WTC11 (cell line): ENCODE results near the gene G3BP2. TPM values are rescaled to one million over a fixed set of nuclear protein-coding genes. Genes with fewer than 3 reads are reported as not detected.

Experiments
- ATAC-seq: fragments of 200-7000 bp; cut with Tn5 transposase; 2 replicates; pipeline ENCODE4 v1.10.0; 2021; ENCODE audit warnings: mild to moderate bottlenecking, moderate library complexity
- CTCF ChIA-PET: fragments of 300-600 bp; sonication (Branson Sonifier 250); formaldehyde crosslinking; loops from one replicate; lab custom pipeline; 2021; ENCODE audit warnings: antibody characterized with exemption; lab: Charles Lee
- POLR2A ChIA-PET: fragments of 350-600 bp; sonication (Branson Sonifier 250); formaldehyde crosslinking; loops from one replicate; lab custom pipeline; 2021; ENCODE audit warnings: antibody characterized with exemption; lab: Charles Lee
- DNase-seq: peaks from one replicate; pipeline ENCODE4 v3.0.0; 2021; ENCODE audit warnings: low spot score
- H3K27ac Mint-ChIP-seq: 2 replicates; pipeline ENCODE4 v1.8.0; 2021; ENCODE audit warnings: mixed read lengths
- H3K27me3 Mint-ChIP-seq: 2 replicates; pipeline ENCODE4 v1.8.0; 2021; ENCODE audit warnings: low read depth, mild to moderate bottlenecking, moderate library complexity, mixed read lengths
- H3K36me3 Mint-ChIP-seq: 2 replicates; pipeline ENCODE4 v1.8.0; 2021; ENCODE audit warnings: mixed read lengths
- H3K4me1 Mint-ChIP-seq: 2 replicates; pipeline ENCODE4 v1.8.0; 2022; ENCODE audit warnings: mixed read lengths
- H3K4me3 Mint-ChIP-seq: 2 replicates; pipeline ENCODE4 v1.8.0; 2021; ENCODE audit warnings: mild to moderate bottlenecking, moderate library complexity, mixed read lengths
- H3K9me3 Mint-ChIP-seq: 2 replicates; pipeline ENCODE4 v1.8.0; 2021; ENCODE audit warnings: mixed read lengths
- CBFB ChIP-seq: sonication (generic); formaldehyde crosslinking; IDR thresholded peaks from 2 replicates; pipeline ENCODE4 v1.8.1; 2022; ENCODE audit warnings: mild to moderate bottlenecking, low read depth, missing genetic modification reagents
- CREB1 ChIP-seq: sonication (generic); formaldehyde crosslinking; IDR thresholded peaks from 2 replicates; pipeline ENCODE4 v1.8.0; 2023; ENCODE audit warnings: mild to moderate bottlenecking, missing genetic modification reagents
- CREM ChIP-seq: sonication (generic); formaldehyde crosslinking; IDR thresholded peaks from 2 replicates; pipeline ENCODE4 v1.8.1; 2022; ENCODE audit warnings: mild to moderate bottlenecking, missing genetic modification reagents, moderate library complexity
- FOXK1 ChIP-seq: sonication (generic); formaldehyde crosslinking; IDR thresholded peaks from 2 replicates; pipeline ENCODE4 v1.8.0; 2022; ENCODE audit warnings: mild to moderate bottlenecking, moderate library complexity, missing genetic modification reagents
- HMGA2 ChIP-seq: fragments of 250-450 bp; sonication (Bioruptor Pico); IDR thresholded peaks from 2 replicates; pipeline ENCODE4 v1.4.0; 2021; ENCODE audit warnings: mild to moderate bottlenecking, moderate library complexity
- IRF2 ChIP-seq: sonication (generic); formaldehyde crosslinking; IDR thresholded peaks from 2 replicates; pipeline ENCODE4 v1.8.0; 2022; ENCODE audit warnings: low read depth, missing genetic modification reagents, borderline replicate concordance
- KAT7 ChIP-seq: sonication (generic); formaldehyde crosslinking; IDR thresholded peaks from 2 replicates; pipeline ENCODE4 v1.8.1; 2023; ENCODE audit warnings: missing genetic modification reagents, mild to moderate bottlenecking, borderline replicate concordance
- NFYB ChIP-seq: sonication (generic); formaldehyde crosslinking; conservative IDR thresholded peaks from 2 replicates; pipeline ENCODE4 v1.8.0; 2022; ENCODE audit warnings: low read depth, missing genetic modification reagents
- SMAD4 ChIP-seq: sonication (generic); formaldehyde crosslinking; IDR thresholded peaks from 2 replicates; pipeline ENCODE4 v1.8.0; 2022; ENCODE audit warnings: mild to moderate bottlenecking, missing genetic modification reagents
- SOX15 ChIP-seq: fragments of 250-450 bp; sonication (Bioruptor Pico); IDR thresholded peaks from 2 replicates; pipeline ENCODE4 v1.9.0; 2021; ENCODE audit warnings: mild to moderate bottlenecking
- ZNF219 ChIP-seq: sonication (generic); formaldehyde crosslinking; IDR thresholded peaks from 2 replicates; pipeline ENCODE4 v1.8.0; 2023; ENCODE audit warnings: missing genetic modification reagents, mild to moderate bottlenecking, borderline replicate concordance
- ZNF232 ChIP-seq: sonication (generic); formaldehyde crosslinking; IDR thresholded peaks from 2 replicates; pipeline ENCODE4 v1.8.0; 2022; ENCODE audit warnings: mild to moderate bottlenecking, missing genetic modification reagents
- ZNF263 ChIP-seq: sonication (generic); formaldehyde crosslinking; IDR thresholded peaks from 2 replicates; pipeline ENCODE4 v1.8.1; 2022; ENCODE audit warnings: low read depth, mild to moderate bottlenecking, moderate library complexity, missing genetic modification reagents
- ZNF396 ChIP-seq: fragments of 250-450 bp; sonication (Bioruptor Pico); IDR thresholded peaks from 2 replicates; pipeline ENCODE4 v1.8.0; 2021; ENCODE audit warnings: mild to moderate bottlenecking, moderate library complexity, borderline replicate concordance
- total RNA-seq: library from RNA; stranded (reverse); gene quantifications from 3 replicates; pipeline ENCODE4 v1.2.3, GENCODE V29; 2021
- TF ChIP-seq, protein P1 (sequence below): sonication (generic); formaldehyde crosslinking; conservative IDR thresholded peaks from 2 replicates; pipeline ENCODE4 v1.8.1; 2022; ENCODE audit warnings: mild to moderate bottlenecking, missing genetic modification reagents
- TF ChIP-seq, protein P2 (sequence below): sonication (generic); formaldehyde crosslinking; IDR thresholded peaks from 2 replicates; pipeline ENCODE4 v1.8.0; 2022; ENCODE audit warnings: missing genetic modification reagents
- TF ChIP-seq, protein P3 (sequence below): fragments of 200-600 bp; IDR thresholded peaks from 2 replicates; pipeline ENCODE4 v1.8.0; 2022; ENCODE audit warnings: antibody characterized with exemption
- TF ChIP-seq, protein P4 (sequence below): sonication (generic); formaldehyde crosslinking; IDR thresholded peaks from 2 replicates; pipeline ENCODE4 v1.8.0; 2022; ENCODE audit warnings: mild to moderate bottlenecking, missing genetic modification reagents
- TF ChIP-seq, protein P5 (sequence below): sonication (generic); formaldehyde crosslinking; IDR thresholded peaks from 2 replicates; pipeline ENCODE4 v1.8.0; 2022; ENCODE audit warnings: mild to moderate bottlenecking, missing genetic modification reagents
- TF ChIP-seq, protein P6 (sequence below): fragments of 250-450 bp; sonication (Bioruptor Pico); IDR thresholded peaks from 2 replicates; pipeline ENCODE4 v1.8.0; 2021; ENCODE audit warnings: mild to moderate bottlenecking
- TF ChIP-seq, protein P7 (sequence below): sonication (generic); formaldehyde crosslinking; IDR thresholded peaks from 2 replicates; pipeline ENCODE4 v1.8.0; 2023; ENCODE audit warnings: missing genetic modification reagents
- TF ChIP-seq, protein P8 (sequence below): sonication (generic); formaldehyde crosslinking; IDR thresholded peaks from 2 replicates; pipeline ENCODE4 v1.8.1; 2022; ENCODE audit warnings: missing genetic modification reagents, borderline replicate concordance

The G3BP2 gene
- total RNA-seq, 1 experiment from 2014 or later: 284 TPM

DNA sequence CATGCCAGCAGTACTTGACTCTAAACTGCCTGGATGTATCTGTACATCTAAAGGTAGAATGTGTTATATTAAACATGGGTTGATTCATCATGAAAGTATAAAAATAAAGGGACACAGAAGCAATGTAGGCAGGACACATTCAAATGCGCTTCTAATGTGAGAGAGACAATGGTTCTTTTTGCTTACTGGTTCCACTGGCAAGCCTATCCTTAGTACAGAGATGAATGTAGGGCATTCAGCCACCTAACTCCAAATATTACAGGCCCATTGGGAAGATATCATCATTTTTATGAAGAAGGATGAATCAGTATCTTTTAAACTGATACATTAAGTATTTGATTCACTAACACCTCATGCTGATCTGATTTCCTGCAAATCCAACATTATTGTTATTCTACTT, 60.9 kb downstream of the G3BP2 start (continued):
- TF ChIP-seq, protein P1, sequence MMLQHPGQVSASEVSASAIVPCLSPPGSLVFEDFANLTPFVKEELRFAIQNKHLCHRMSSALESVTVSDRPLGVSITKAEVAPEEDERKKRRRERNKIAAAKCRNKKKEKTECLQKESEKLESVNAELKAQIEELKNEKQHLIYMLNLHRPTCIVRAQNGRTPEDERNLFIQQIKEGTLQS (CRISPR knock-in tag): no peak

DNA sequence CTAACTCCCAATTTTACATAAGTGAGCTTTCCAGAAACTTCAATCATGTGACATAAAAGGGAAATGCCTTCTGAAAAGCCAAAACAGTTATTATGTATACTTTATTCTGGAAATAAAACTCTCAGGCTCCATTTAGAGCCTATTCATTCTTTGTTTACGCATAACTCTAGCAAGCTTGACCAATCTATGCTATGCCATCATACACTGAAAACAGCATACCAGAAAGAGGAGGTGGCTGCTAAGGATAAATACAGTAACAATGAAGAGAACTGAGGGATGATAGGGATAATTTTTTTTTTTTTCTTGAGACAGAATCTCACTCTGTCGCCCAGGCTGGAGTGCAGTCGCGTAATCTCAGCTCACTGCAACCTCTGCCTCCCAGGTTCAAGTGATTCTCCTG, 67.3 kb downstream of the G3BP2 start:
- Mint-ChIP-seq H3K4me1 (no peaks in the 10 kb centered on the region), H3K27ac (no peak overlapping the region), H3K36me3 (no peaks in the 10 kb centered on the region), H3K4me3 (no peak overlapping the region), H3K27me3 (no peaks in the 10 kb centered on the region; the same call in 1 of the 2 replicates), H3K9me3 (no peaks in the 10 kb centered on the region)
- no peak for ATAC-seq
- POLR2A ChIA-PET: no interaction called here
- DNase-seq: no peak
- TF ChIP-seq ZNF396 (CRISPR knock-in tag) (no peak), ZNF219 (no peak), ZNF263 (no peak), CREB1 (CRISPR knock-in tag) (no peak)
- TF ChIP-seq, protein P2, sequence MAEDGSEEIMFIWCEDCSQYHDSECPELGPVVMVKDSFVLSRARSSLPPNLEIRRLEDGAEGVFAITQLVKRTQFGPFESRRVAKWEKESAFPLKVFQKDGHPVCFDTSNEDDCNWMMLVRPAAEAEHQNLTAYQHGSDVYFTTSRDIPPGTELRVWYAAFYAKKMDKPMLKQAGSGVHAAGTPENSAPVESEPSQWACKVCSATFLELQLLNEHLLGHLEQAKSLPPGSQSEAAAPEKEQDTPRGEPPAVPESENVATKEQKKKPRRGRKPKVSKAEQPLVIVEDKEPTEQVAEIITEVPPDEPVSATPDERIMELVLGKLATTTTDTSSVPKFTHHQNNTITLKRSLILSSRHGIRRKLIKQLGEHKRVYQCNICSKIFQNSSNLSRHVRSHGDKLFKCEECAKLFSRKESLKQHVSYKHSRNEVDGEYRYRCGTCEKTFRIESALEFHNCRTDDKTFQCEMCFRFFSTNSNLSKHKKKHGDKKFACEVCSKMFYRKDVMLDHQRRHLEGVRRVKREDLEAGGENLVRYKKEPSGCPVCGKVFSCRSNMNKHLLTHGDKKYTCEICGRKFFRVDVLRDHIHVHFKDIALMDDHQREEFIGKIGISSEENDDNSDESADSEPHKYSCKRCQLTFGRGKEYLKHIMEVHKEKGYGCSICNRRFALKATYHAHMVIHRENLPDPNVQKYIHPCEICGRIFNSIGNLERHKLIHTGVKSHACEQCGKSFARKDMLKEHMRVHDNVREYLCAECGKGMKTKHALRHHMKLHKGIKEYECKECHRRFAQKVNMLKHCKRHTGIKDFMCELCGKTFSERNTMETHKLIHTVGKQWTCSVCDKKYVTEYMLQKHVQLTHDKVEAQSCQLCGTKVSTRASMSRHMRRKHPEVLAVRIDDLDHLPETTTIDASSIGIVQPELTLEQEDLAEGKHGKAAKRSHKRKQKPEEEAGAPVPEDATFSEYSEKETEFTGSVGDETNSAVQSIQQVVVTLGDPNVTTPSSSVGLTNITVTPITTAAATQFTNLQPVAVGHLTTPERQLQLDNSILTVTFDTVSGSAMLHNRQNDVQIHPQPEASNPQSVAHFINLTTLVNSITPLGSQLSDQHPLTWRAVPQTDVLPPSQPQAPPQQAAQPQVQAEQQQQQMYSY (CRISPR knock-in tag): no peak
- TF ChIP-seq, all 79 proteins: peak for 0
- CTCF ChIA-PET: no interaction called here

DNA sequence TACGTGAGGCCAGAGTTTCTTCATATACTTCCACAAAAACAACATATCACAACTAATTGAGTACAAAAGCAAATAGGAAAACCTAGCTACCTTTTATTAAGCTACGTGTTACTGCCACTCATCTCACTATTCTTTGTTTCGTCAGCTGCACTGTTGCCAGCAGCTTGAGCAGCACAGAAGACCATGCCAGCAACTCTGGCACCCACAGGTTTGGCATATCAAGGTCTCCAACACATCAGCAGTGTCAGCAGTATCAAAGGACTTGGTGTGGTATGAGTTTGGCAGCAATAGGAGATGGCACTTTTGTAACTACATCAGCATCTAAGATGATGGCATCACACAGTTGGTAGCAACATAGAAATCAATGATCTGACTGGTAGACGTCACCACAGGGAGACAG, 73.6 kb downstream of the G3BP2 start:
- H3K27ac Mint-ChIP-seq: no peak overlapping the region
- ATAC-seq: no peak
- ChIA-PET CTCF (interaction anchor here (0.7 to 0.8 kb wide), 2 partner anchors 260 to 296 kb away, joined by 3 read pairs; no protein-coding TSS in a partner anchor), POLR2A (no interaction called here)
- DNase-seq: no peak
- no peaks in the 10 kb centered on the region for H3K9me3 Mint-ChIP-seq
- no peak overlapping the region for H3K4me3 Mint-ChIP-seq
- H3K4me1 Mint-ChIP-seq: no peaks in the 10 kb centered on the region
- H3K36me3 Mint-ChIP-seq: no peaks in the 10 kb centered on the region
- TF ChIP-seq NFYB (CRISPR knock-in tag): no peak
- no peak for TF ChIP-seq CBFB (CRISPR knock-in tag)
- no peak for TF ChIP-seq SOX15 (CRISPR knock-in tag)
- TF ChIP-seq SMAD4 (CRISPR knock-in tag): no peak
- no peak for TF ChIP-seq HMGA2
- no peak for TF ChIP-seq CREM
- TF ChIP-seq, protein P3, sequence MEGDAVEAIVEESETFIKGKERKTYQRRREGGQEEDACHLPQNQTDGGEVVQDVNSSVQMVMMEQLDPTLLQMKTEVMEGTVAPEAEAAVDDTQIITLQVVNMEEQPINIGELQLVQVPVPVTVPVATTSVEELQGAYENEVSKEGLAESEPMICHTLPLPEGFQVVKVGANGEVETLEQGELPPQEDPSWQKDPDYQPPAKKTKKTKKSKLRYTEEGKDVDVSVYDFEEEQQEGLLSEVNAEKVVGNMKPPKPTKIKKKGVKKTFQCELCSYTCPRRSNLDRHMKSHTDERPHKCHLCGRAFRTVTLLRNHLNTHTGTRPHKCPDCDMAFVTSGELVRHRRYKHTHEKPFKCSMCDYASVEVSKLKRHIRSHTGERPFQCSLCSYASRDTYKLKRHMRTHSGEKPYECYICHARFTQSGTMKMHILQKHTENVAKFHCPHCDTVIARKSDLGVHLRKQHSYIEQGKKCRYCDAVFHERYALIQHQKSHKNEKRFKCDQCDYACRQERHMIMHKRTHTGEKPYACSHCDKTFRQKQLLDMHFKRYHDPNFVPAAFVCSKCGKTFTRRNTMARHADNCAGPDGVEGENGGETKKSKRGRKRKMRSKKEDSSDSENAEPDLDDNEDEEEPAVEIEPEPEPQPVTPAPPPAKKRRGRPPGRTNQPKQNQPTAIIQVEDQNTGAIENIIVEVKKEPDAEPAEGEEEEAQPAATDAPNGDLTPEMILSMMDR: no peak
- no peak for TF ChIP-seq ZNF232 (CRISPR knock-in tag)
- TF ChIP-seq, protein P4, sequence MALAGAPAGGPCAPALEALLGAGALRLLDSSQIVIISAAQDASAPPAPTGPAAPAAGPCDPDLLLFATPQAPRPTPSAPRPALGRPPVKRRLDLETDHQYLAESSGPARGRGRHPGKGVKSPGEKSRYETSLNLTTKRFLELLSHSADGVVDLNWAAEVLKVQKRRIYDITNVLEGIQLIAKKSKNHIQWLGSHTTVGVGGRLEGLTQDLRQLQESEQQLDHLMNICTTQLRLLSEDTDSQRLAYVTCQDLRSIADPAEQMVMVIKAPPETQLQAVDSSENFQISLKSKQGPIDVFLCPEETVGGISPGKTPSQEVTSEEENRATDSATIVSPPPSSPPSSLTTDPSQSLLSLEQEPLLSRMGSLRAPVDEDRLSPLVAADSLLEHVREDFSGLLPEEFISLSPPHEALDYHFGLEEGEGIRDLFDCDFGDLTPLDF (CRISPR knock-in tag): no peak
- TF ChIP-seq IRF2: no peak
- no peak for TF ChIP-seq FOXK1 (CRISPR knock-in tag)
- TF ChIP-seq, protein P5, sequence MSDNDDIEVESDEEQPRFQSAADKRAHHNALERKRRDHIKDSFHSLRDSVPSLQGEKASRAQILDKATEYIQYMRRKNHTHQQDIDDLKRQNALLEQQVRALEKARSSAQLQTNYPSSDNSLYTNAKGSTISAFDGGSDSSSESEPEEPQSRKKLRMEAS (CRISPR knock-in tag): no peak
- TF ChIP-seq, protein P6, sequence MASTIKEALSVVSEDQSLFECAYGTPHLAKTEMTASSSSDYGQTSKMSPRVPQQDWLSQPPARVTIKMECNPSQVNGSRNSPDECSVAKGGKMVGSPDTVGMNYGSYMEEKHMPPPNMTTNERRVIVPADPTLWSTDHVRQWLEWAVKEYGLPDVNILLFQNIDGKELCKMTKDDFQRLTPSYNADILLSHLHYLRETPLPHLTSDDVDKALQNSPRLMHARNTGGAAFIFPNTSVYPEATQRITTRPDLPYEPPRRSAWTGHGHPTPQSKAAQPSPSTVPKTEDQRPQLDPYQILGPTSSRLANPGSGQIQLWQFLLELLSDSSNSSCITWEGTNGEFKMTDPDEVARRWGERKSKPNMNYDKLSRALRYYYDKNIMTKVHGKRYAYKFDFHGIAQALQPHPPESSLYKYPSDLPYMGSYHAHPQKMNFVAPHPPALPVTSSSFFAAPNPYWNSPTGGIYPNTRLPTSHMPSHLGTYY: no peak
- TF ChIP-seq, protein P7, sequence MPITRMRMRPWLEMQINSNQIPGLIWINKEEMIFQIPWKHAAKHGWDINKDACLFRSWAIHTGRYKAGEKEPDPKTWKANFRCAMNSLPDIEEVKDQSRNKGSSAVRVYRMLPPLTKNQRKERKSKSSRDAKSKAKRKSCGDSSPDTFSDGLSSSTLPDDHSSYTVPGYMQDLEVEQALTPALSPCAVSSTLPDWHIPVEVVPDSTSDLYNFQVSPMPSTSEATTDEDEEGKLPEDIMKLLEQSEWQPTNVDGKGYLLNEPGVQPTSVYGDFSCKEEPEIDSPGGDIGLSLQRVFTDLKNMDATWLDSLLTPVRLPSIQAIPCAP: no peak
- no peak for TF ChIP-seq ZNF219
- TF ChIP-seq, protein P8, sequence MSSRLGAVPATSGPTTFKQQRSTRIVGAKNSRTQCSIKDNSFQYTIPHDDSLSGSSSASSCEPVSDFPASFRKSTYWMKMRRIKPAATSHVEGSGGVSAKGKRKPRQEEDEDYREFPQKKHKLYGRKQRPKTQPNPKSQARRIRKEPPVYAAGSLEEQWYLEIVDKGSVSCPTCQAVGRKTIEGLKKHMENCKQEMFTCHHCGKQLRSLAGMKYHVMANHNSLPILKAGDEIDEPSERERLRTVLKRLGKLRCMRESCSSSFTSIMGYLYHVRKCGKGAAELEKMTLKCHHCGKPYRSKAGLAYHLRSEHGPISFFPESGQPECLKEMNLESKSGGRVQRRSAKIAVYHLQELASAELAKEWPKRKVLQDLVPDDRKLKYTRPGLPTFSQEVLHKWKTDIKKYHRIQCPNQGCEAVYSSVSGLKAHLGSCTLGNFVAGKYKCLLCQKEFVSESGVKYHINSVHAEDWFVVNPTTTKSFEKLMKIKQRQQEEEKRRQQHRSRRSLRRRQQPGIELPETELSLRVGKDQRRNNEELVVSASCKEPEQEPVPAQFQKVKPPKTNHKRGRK (CRISPR knock-in tag): no peak
- TF ChIP-seq KAT7 (CRISPR knock-in tag): no peak
- no peaks in the 10 kb centered on the region for H3K27me3 Mint-ChIP-seq
